ENCODE data around the gene MT1A. TPM values are rescaled to one million over a fixed set of nuclear protein-coding genes. Genes with fewer than 3 reads are reported as not detected.

The MT1A gene
- total RNA-seq, 1 donor from 2014 or later: 4.9 TPM

GRCh38 chr16:56607675-56608042 lies 30.8 kb upstream of the MT1A start:
- H3K4me1 ChIP-seq: peaks cover 39% of the 10 kb centered on the region
- H3K4me3 ChIP-seq: peak overlapping the region; percentile 75

GRCh38 chr16:56608043-56608875 lies 30.2 kb upstream of the MT1A start, which contains the start of gene MT2A:
MT2A (plus strand) TSS chr16:56608584; CDS start chr16:56608656, 72 bp downstream.
- intact Hi-C loops (cut with DNase I): no loop called here

More at GRCh38 chr16:56607675-56608042, 30.8 kb upstream of the MT1A start:
- Histone ChIP-seq H3K9me3 (no peaks in the 10 kb centered on the region), H3K36me3 (no peaks in the 10 kb centered on the region), H3K27ac (peak overlapping the region; percentile 97), H3K27me3 (no peaks in the 10 kb centered on the region)
- intact Hi-C loops (cut with DNase I): no loop called here
- no peak for DNase-seq
- no peak for ATAC-seq
- no peak for TF ChIP-seq CTCF (IDR thresholded peaks at IDR 0.05)

GRCh38 chr16:56608876-56609462 lies 29.5 kb upstream of the MT1A start:
- ATAC-seq (no peak), DNase-seq (no peak)
- H3K4me3 ChIP-seq: peak overlapping the region; percentile 75
- no peaks in the 10 kb centered on the region for H3K9me3 ChIP-seq
- intact Hi-C loops (cut with DNase I): no loop called here
- no peaks in the 10 kb centered on the region for H3K27me3 ChIP-seq
- H3K4me1 ChIP-seq: peaks cover 39% of the 10 kb centered on the region
- no peaks in the 10 kb centered on the region for H3K36me3 ChIP-seq
- peak overlapping the region; percentile 97 for H3K27ac ChIP-seq
- no peak for TF ChIP-seq CTCF (IDR thresholded peaks at IDR 0.05)

More at GRCh38 chr16:56608043-56608875, 30.2 kb upstream of the MT1A start, which contains the start of gene MT2A:
- no peaks in the 10 kb centered on the region for H3K27me3 ChIP-seq
- peak; percentile 91 for ATAC-seq
- no peaks in the 10 kb centered on the region for H3K36me3 ChIP-seq
- DNase-seq: peak; percentile 98
- H3K4me3 ChIP-seq: peak within 1 kb of the TSS; percentile 75
- peak within 1 kb of the TSS; percentile 97 for H3K27ac ChIP-seq
- peaks cover 39% of the 10 kb centered on the region for H3K4me1 ChIP-seq
- H3K9me3 ChIP-seq: no peaks in the 10 kb centered on the region
- no peak for TF ChIP-seq CTCF (IDR thresholded peaks at IDR 0.05)

- Histone ChIP-seq H3K27me3 (no peaks in the 10 kb centered on the region), H3K4me3 (peak overlapping the region; percentile 75), H3K36me3 (no peaks in the 10 kb centered on the region), H3K4me1 (peaks cover 39% of the 10 kb centered on the region), H3K9me3 (no peaks in the 10 kb centered on the region), H3K27ac (peak overlapping the region; percentile 97)
- intact Hi-C loops (cut with DNase I): no loop called here
- ATAC-seq (peak; percentile 29), DNase-seq (no peak)
- TF ChIP-seq CTCF (IDR thresholded peaks at IDR 0.05): no peak
These were observed 29.0 kb upstream of the MT1A start for GRCh38 chr16:56609463-56609921.

GRCh38 chr16:56610017-56610608 lies 28.4 kb upstream of the MT1A start:
- no peak for TF ChIP-seq CTCF (IDR thresholded peaks at IDR 0.05)
- Histone ChIP-seq H3K36me3 (no peaks in the 10 kb centered on the region), H3K4me3 (peak overlapping the region; percentile 75), H3K9me3 (no peaks in the 10 kb centered on the region), H3K27me3 (no peaks in the 10 kb centered on the region), H3K4me1 (peaks cover 39% of the 10 kb centered on the region), H3K27ac (peak overlapping the region; percentile 97)
- ATAC-seq (peak; percentile 44), DNase-seq (peak; percentile 82)
- intact Hi-C loops (cut with DNase I): no loop called here
